AG09319 (cell line): ENCODE measurements around the gene MOGAT1.
"Not testable (repeated sequence)": the region's sequence is repeated elsewhere in the genome, so short reads cannot be mapped to it uniquely, and the experiment has no call there.

ENCODE experiments used
- DNase-seq: peaks from one replicate; pipeline ENCODE4 v3.0.0-alpha.2; 2010; ENCODE audit warnings: low read depth; ENCODE audit errors: extremely low read depth
- CTCF ChIP-seq: IDR thresholded peaks from 2 replicates; pipeline ENCODE4 v1.5.1; 2011; ENCODE audit warnings: low read depth, mild to moderate bottlenecking, inconsistent platforms, low read length, moderate library complexity

Gene MOGAT1

GRCh38 chr2:222747526-222748160 is 76.2 kb downstream of the MOGAT1 start:
- no peak for TF ChIP-seq CTCF
- no peak for DNase-seq

DNA sequence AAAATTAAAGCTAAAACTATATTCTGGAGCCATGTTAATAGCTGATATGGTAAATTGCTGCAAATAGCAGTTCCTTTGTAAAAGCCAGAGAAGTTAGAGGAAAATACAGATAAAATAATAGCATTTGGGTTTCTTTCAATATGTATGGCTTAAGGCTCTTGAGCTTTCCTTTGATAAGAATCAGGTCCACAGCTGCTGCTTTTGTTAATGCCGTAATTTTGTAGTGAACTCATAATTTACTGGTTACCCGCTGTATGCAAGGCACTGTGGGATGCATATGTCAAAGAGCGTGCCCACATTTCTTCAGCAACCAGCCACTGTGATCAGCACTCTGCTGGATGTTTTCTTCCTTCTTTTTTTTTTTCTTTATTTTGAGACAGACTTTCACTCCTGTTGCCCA is 79.1 kb downstream of the MOGAT1 start:
- DNase-seq, result no peak
- TF ChIP-seq CTCF, result no peak

GRCh38 chr2:222751238-222751637 is 79.8 kb downstream of the MOGAT1 start:
- DNase-seq, result no peak
- TF ChIP-seq CTCF, result no peak

- no peak for DNase-seq
- no peak for TF ChIP-seq CTCF
These were observed 80.6 kb downstream of the MOGAT1 start for GRCh38 chr2:222751821-222752719.

GRCh38 chr2:222752746-222753145 is 81.3 kb downstream of the MOGAT1 start:
- no peak for DNase-seq
- no peak for TF ChIP-seq CTCF

GRCh38 chr2:222753251-222753824 is 81.9 kb downstream of the MOGAT1 start:
- peak; percentile 56 for DNase-seq
- no peak for TF ChIP-seq CTCF

- DNase-seq, result no peak
- TF ChIP-seq CTCF, result no peak
These were observed 83.0 kb downstream of the MOGAT1 start for GRCh38 chr2:222754324-222754930.

DNA sequence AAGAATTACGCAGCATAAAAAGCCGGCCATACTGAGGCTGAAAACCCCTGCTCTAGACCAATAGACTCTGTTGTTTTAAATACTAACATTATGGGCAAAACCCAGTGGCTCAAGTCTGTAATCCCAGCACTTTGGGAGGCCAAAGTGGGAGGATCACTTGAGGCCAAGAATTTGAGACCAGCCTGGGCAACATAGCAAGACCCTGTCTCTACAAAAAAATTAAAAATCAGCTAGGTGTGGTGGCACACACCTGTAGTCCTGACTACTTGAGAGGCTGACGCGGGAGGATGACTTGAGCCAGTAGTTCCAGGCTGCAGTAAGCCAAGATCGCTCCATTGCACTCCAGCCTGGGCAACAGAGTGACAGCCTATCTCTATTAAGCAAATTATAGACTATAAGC is 84.1 kb downstream of the MOGAT1 start:
- not testable (repeated sequence) for DNase-seq
